ENCODE measurements around the gene PHETA2. TPM values are rescaled to one million over a fixed set of nuclear protein-coding genes. Genes with fewer than 3 reads are reported as not detected.

The PHETA2 gene
- total RNA-seq, 1 experiment from 2014 or later: 0.22 TPM

GRCh38 chr22:42061041-42061440 lies 13.0 kb upstream of the PHETA2 start:
- POLR2A ChIA-PET: no interaction called here
- Histone ChIP-seq H3K79me2 (ENCODE audit: insufficient read depth, low read length) (no peaks in the 10 kb centered on the region), H3K9ac (ENCODE audit: low read length) (no peak overlapping the region), H3K4me3 (replicated peaks in 1 of 2; ENCODE audit: low read depth in 1 of 2, low read length in 2 of 2) (no peak overlapping the region), H3K27me3 (ENCODE audit: insufficient read depth, low read length) (no peaks in the 10 kb centered on the region), H2AFZ (ENCODE audit: low read depth, low read length, poor library complexity, severe bottlenecking) (no peak overlapping the region), H3K27ac (ENCODE audit: low read depth, low read length) (no peak overlapping the region), H3K4me1 (ENCODE audit: control insufficient read depth in 1 of 2, insufficient read depth in 2 of 2, low read length in 2 of 2) (no peaks in the 10 kb centered on the region), H4K20me1 (ENCODE audit: insufficient read depth) (no peaks in the 10 kb centered on the region), H3K9me2 (ENCODE audit: insufficient read depth) (no peaks in the 10 kb centered on the region), H3K9me3 (ENCODE audit: control insufficient read depth in 1 of 2, insufficient read depth in 1 of 2, low read depth in 1 of 2, low read length in 2 of 2) (peaks cover 7 to 24% of the 10 kb centered on the region in 2 experiments; a peak in 2 of 4 replicates), H3K4me2 (ENCODE audit: low read length) (no peak overlapping the region), H3K36me3 (ENCODE audit: control insufficient read depth in 1 of 2, insufficient read depth in 2 of 2, low read length in 2 of 2) (peaks cover 4 to 20% of the 10 kb centered on the region in 2 experiments)
- CTCF ChIA-PET: no interaction called here
- BruUV-seq (replicated peaks): no TSS peak
- TF ChIP-seq TCF7L2 (IDR thresholded peaks at IDR 0.05; ENCODE audit: borderline replicate concordance, extremely low read depth, insufficient read depth, insufficient read length) (no peak), ELF1 (IDR thresholded peaks at IDR 0.05; ENCODE audit: borderline replicate concordance, low read depth) (no peak), CTCF (IDR thresholded peaks at IDR 0.05 in 2 of 3, conservative IDR thresholded peaks at IDR 0.05 in 1 of 3; ENCODE audit: borderline replicate concordance in 1 of 3, insufficient read depth in 1 of 3, low read depth in 2 of 3, low read length in 2 of 3) (no peak), ATF3 (IDR thresholded peaks at IDR 0.05) (no peak), CEBPB (IDR thresholded peaks at IDR 0.05; ENCODE audit: low read depth) (no peak), REST (IDR thresholded peaks at IDR 0.05; ENCODE audit: low read depth) (no peak), CBX3 (IDR thresholded peaks at IDR 0.05; ENCODE audit: low read depth) (no peak), RAD21 (IDR thresholded peaks at IDR 0.05; ENCODE audit: low read depth) (no peak), FOSL1 (IDR thresholded peaks at IDR 0.05; ENCODE audit: low read depth) (no peak)
- DNase-seq (ENCODE audit: low read depth, low spot score): no peak
- no peak for ATAC-seq
- intact Hi-C loops (cut with micrococcal nuclease): no loop called here
- RAD21 ChIA-PET (ENCODE audit: low non-redundant PET in 1 of 2, low total read pairs in 2 of 2, uncharacterized antibody in 2 of 2, unreplicated experiment in 2 of 2): no interaction called here
